Activated naive CD8-positive, alpha-beta T cell treated with anti-CD3 and anti-CD28 coated beads, Interleukin-2, amount 50 U/mL, for 16 hours (primary cell): ENCODE data around the gene GTF2F1.
"Not testable (repeated sequence)": the region's sequence is repeated elsewhere in the genome, so short reads cannot be mapped to it uniquely, and the experiment has no call there.

Experiments
- DNase-seq: peaks from one replicate; pipeline ENCODE4 v3.0.0-alpha.2; 2020; ENCODE audit warnings: low read depth, low spot score

GTF2F1 gene

GRCh38 chr19:6355321-6356040 lies 37.5 kb downstream of the GTF2F1 start:
- not testable (repeated sequence) for DNase-seq

DNA sequence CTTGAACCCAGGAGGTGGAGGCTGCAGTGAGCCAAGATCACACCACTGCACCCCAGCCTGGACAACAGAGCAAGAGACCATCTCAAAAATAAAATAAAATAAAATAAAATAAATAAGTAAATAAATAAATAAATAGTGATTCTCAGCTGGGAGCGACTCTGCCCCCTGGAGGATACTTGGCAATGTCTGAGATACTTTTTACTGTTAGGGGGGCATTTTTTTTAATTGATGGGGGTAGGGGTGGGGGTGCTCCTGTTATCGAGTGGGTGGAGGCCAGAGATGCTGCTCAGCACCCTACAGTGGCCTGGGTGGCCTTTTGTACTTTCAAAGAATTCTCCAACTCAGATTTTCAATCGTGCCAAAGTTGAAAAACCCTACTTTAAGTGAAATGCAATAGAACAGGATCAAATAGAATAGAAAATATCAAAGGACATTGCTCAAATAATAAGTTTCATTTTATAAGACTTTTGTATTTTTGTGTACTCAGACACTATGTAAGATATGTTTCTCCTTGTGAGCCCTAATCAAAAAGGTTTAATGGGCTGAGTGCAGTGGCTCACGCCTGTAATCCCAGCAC lies 38.8 kb downstream of the GTF2F1 start:
- no peak for DNase-seq

DNA sequence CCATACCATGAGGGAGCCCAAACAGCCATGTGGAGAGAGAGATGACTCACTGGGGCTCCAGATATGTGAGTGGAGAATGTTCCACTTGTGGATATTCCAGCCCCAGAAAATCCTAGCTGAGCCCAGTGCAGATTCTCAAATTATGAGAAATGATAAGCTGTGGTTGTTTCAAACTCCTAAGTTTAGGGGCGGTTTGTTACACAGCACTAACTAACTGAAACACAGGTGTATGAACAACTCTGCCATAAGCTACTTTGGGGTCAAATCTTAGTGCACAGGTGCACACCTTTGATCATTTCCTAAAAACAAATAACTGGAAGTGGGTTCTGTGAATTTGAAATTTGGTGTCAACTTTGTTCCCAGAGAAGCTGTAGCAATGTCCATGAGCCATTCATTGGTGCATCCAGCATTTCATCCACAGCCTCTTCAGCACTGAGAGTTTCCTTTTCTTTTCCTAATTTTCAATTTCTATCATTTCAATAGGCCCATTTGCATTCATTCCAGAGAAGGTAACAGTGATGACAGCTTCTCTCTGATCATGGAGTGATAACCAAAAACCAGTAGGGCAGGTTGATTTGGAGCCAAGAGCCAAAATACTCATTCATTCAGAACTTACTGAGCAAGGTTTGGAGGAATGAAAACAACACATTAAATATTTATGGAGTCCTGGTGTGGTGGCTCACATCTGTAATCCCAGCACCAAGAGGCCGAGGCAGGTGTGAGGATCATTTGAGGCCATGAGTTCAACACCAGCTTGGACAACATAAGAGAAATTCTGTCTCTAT lies 40.4 kb downstream of the GTF2F1 start:
- no peak for DNase-seq

GRCh38 chr19:6350688-6351087 lies 42.3 kb downstream of the GTF2F1 start:
- no peak for DNase-seq

DNA sequence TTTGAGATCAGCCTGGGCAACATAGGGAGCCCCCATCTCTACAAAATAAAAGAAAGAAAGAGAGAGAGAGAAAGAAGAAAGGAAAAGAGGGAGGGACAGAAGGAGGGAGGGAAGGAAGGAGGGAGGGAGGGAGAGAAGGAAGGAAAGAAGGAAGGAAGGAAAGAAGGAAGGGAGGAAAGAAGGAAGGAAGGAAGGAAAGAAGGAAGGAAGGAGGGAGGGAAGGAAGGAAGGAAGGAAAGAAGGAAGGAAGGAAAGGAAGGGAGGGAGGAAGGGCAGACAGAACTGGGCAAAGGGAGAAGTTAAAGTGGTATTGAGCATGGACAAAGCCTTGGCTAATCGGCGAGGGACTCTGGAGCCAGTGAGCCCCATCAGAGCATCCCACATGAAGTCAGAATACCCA lies 43.7 kb downstream of the GTF2F1 start:
- DNase-seq = not testable (repeated sequence)

- no peak for DNase-seq
Measured at GRCh38 chr19:6343462-6343861, 49.5 kb downstream of the GTF2F1 start.

- no peak for DNase-seq
Measured at GRCh38 chr19:6340493-6341201, 52.3 kb downstream of the GTF2F1 start.

DNA sequence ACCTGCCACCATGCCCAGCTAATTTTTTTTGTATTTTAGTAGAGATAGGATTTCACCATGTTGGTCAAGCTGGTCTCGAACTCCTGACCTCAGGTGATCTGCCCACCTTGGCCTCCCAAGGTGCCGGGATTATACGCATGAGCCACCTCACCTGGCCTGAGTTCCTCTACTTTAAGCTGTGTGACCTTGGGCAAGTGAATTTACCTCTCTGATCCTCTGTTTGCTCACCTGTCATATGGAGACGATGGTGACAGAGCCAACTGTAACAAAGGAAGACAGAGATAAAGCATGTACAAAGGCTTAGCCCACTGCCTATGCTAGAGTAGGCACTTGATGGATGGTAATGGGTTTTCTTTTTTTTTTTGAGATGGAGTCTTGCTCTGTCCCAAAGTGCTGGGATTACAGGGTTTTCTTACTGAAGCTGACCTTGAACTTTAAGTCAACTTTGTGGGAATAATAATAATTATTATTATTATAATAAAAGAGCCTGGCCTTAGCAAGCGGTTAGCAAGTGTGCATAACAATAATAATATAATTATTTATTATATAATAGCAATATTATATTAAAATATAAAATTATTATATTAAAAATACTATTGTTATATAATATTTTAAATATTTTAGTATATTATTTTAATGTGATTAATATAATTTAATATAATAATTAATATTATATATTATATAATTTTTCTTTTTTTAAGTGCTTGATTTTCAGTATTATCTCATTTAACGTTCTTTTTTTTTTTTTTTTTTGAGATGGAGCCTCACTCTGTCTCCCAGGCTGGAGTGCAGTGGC lies 58.3 kb downstream of the GTF2F1 start:
- no peak for DNase-seq

DNA sequence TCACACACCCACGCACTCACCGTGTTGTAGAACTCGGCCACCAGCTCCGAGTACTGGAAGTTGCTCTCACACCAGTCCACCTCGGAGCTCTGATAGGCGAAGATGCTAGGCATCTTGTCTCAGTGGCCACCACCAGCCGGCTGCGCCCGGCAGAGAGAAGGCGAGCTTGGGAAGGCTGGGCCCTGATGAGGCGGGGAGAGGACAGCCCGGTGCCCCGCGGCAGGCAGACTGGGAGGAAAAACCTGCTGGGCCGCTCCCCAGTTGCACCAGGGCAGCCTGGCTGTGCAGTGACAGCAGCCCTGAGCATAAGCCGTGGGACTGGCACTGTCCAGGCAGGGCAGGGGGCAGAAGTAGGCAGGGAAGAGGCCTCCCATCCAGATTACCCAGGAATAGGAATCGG lies 59.5 kb downstream of the GTF2F1 start, which contains the start of gene ACER1:
TSS of gene ACER1 (minus strand) at position 174 of the 400 bp plus-strand sequence. CDS start at position 113, 61 bp downstream.
- DNase-seq = no peak
